Astrocyte (in vitro differentiated cells and primary cell): ENCODE results near the gene C19orf85. TPM values are rescaled to one million over a fixed set of nuclear protein-coding genes. Genes with fewer than 3 reads are reported as not detected.
A peak's percentile ranks its signal among the peaks of the same experiment; 100 is the strongest.

ENCODE experiments used
- DNase-seq: peaks from one replicate; pipeline ENCODE4 v3.0.0-alpha.2; 2010; ENCODE audit warnings: low read depth
- FAIRE-seq: peaks from 2 replicates; lab custom pipeline; 2011; peaks lifted over from hg19 to GRCh38; lab: Jason Lieb, UNC
- H2AFZ ChIP-seq: 2 replicates; pipeline ENCODE4 v1.6.0; 2012; ENCODE audit warnings: low read depth, low read length, inconsistent platforms
- H3K27ac ChIP-seq: 2 replicates; pipeline ENCODE4 v1.5.1; 2011; ENCODE audit warnings: low read depth, low read length, inconsistent platforms
- H3K27me3 ChIP-seq: 2 replicates; pipeline ENCODE4 v1.6.0; 2011; ENCODE audit warnings: low read length, inconsistent platforms; ENCODE audit not compliant: insufficient read depth
- H3K36me3 ChIP-seq: 2 replicates; pipeline ENCODE4 v1.5.1; 2011; ENCODE audit warnings: low read length, inconsistent platforms; ENCODE audit not compliant: insufficient read depth
- H3K4me1 ChIP-seq: 2 replicates; pipeline ENCODE4 v1.5.1; 2011; ENCODE audit warnings: low read length, inconsistent platforms; ENCODE audit not compliant: insufficient read depth
- H3K4me2 ChIP-seq: 2 replicates; pipeline ENCODE4 v1.6.0; 2012; ENCODE audit warnings: low read length, inconsistent platforms
- H3K4me3 ChIP-seq: 2 replicates; pipeline ENCODE4 v1.5.1; 2011; ENCODE audit warnings: low read depth, mild to moderate bottlenecking, low read length, inconsistent platforms; ENCODE audit not compliant: insufficient read depth
- H3K79me2 ChIP-seq: 2 replicates; pipeline ENCODE4 v1.6.0; 2012; ENCODE audit warnings: mild to moderate bottlenecking, low read length, inconsistent platforms; ENCODE audit not compliant: insufficient read depth
- H3K9ac ChIP-seq: 2 replicates; pipeline ENCODE4 v1.6.0; 2012; ENCODE audit warnings: mild to moderate bottlenecking, low read length, inconsistent platforms
- H3K9me3 ChIP-seq: 2 replicates; pipeline ENCODE4 v1.5.1; 2012; ENCODE audit warnings: low read depth, mild to moderate bottlenecking, low read length, inconsistent platforms; ENCODE audit not compliant: insufficient read depth
- H4K20me1 ChIP-seq: 2 replicates; pipeline ENCODE4 v1.6.0; 2012; ENCODE audit warnings: low read length, inconsistent platforms; ENCODE audit not compliant: insufficient read depth
- H3K27ac Mint-ChIP-seq: one replicate; pipeline ENCODE4 v1.8.0; 2021; ENCODE audit warnings: mild to moderate bottlenecking, mixed read lengths; ENCODE audit not compliant: unreplicated experiment
- H3K27me3 Mint-ChIP-seq: one replicate; pipeline ENCODE4 v1.8.0; 2021; ENCODE audit warnings: low read depth, mixed read lengths; ENCODE audit not compliant: unreplicated experiment
- H3K36me3 Mint-ChIP-seq: one replicate; pipeline ENCODE4 v1.8.0; 2021; ENCODE audit warnings: low read depth, mixed read lengths; ENCODE audit not compliant: unreplicated experiment
- H3K4me1 Mint-ChIP-seq: one replicate; pipeline ENCODE4 v1.8.0; 2021; ENCODE audit warnings: low read depth, mixed read lengths; ENCODE audit not compliant: unreplicated experiment
- H3K4me3 Mint-ChIP-seq: one replicate; pipeline ENCODE4 v1.8.0; 2021; ENCODE audit warnings: mild to moderate bottlenecking, moderate library complexity, mixed read lengths; ENCODE audit not compliant: unreplicated experiment
- H3K9me3 Mint-ChIP-seq: one replicate; pipeline ENCODE4 v1.8.0; 2021; ENCODE audit warnings: mild to moderate bottlenecking, mixed read lengths; ENCODE audit not compliant: unreplicated experiment
- CTCF ChIP-seq: IDR thresholded peaks from 2 replicates; pipeline ENCODE4 v1.5.1; 2011; ENCODE audit warnings: low read depth, mild to moderate bottlenecking, inconsistent platforms, low read length, moderate library complexity; ENCODE audit not compliant: insufficient read depth
- EZH2 ChIP-seq: IDR thresholded peaks from 2 replicates; pipeline ENCODE4 v1.6.1; 2012; ENCODE audit warnings: mild to moderate bottlenecking, low read length, inconsistent platforms; ENCODE audit not compliant: insufficient read depth
- total RNA-seq: library from RNA; stranded (reverse); gene quantifications from 2 replicates; pipeline ENCODE4 v1.2.1, GENCODE V29; 2021

Gene C19orf85
- total RNA-seq, 1 donor from 2014 or later = not detected

- no peaks in the 10 kb centered on the region for H3K4me1 ChIP-seq
- FAIRE-seq = no peak
- no peak overlapping the region for H2AFZ ChIP-seq
- DNase-seq = no peak
- no peak overlapping the region for H3K27ac ChIP-seq
- H3K36me3 ChIP-seq = no peaks in the 10 kb centered on the region
- peaks cover 3% of the 10 kb centered on the region for H3K9me3 Mint-ChIP-seq
- peaks cover 10% of the 10 kb centered on the region for H3K36me3 Mint-ChIP-seq
- H3K27me3 Mint-ChIP-seq = peaks cover 15% of the 10 kb centered on the region
- H3K27ac Mint-ChIP-seq = no peak overlapping the region
- no peak overlapping the region for H3K9ac ChIP-seq
- no peak overlapping the region for H3K4me3 Mint-ChIP-seq
- H4K20me1 ChIP-seq = peaks cover 30% of the 10 kb centered on the region
- no peaks in the 10 kb centered on the region for H3K4me1 Mint-ChIP-seq
- H3K9me3 ChIP-seq = no peaks in the 10 kb centered on the region
- H3K27me3 ChIP-seq = peaks cover 20% of the 10 kb centered on the region
- TF ChIP-seq CTCF (no peak), EZH2 (peak; percentile 76)
- H3K4me2 ChIP-seq = peak overlapping the region; percentile 66
- H3K79me2 ChIP-seq = no peaks in the 10 kb centered on the region
- no peak overlapping the region for H3K4me3 ChIP-seq
Measured at GRCh38 chr19:55451965-55452748, 12.4 kb downstream of the C19orf85 start.

GRCh38 chr19:55451163-55451964 is 13.2 kb downstream of the C19orf85 start:
- H3K9ac ChIP-seq = no peak overlapping the region
- Mint-ChIP-seq H3K27me3 (peaks cover 17% of the 10 kb centered on the region), H3K4me3 (no peak overlapping the region), H3K36me3 (peaks cover 5% of the 10 kb centered on the region), H3K4me1 (no peaks in the 10 kb centered on the region), H3K27ac (no peak overlapping the region), H3K9me3 (peaks cover 3% of the 10 kb centered on the region)
- H3K4me1 ChIP-seq = no peaks in the 10 kb centered on the region
- H3K4me3 ChIP-seq = no peak overlapping the region
- peak; percentile 74 for TF ChIP-seq EZH2
- TF ChIP-seq CTCF = no peak
- no peak for FAIRE-seq
- H3K27ac ChIP-seq = no peak overlapping the region
- H3K4me2 ChIP-seq = peak overlapping the region; percentile 62
- H3K27me3 ChIP-seq = peaks cover 25% of the 10 kb centered on the region
- H2AFZ ChIP-seq = no peak overlapping the region
- DNase-seq = no peak
- H4K20me1 ChIP-seq = peaks cover 22% of the 10 kb centered on the region
- no peaks in the 10 kb centered on the region for H3K9me3 ChIP-seq
- no peaks in the 10 kb centered on the region for H3K79me2 ChIP-seq
- no peaks in the 10 kb centered on the region for H3K36me3 ChIP-seq
